ENCODE results near the gene PCNX3. TPM values are rescaled to one million over a fixed set of nuclear protein-coding genes. Genes with fewer than 3 reads are reported as not detected.

Gene PCNX3
- total RNA-seq, 3 donors from 2014 or later (not counting 1 experiment from before 2014, with no cell fraction given), result 101 to 105 (median 102) TPM

DNA sequence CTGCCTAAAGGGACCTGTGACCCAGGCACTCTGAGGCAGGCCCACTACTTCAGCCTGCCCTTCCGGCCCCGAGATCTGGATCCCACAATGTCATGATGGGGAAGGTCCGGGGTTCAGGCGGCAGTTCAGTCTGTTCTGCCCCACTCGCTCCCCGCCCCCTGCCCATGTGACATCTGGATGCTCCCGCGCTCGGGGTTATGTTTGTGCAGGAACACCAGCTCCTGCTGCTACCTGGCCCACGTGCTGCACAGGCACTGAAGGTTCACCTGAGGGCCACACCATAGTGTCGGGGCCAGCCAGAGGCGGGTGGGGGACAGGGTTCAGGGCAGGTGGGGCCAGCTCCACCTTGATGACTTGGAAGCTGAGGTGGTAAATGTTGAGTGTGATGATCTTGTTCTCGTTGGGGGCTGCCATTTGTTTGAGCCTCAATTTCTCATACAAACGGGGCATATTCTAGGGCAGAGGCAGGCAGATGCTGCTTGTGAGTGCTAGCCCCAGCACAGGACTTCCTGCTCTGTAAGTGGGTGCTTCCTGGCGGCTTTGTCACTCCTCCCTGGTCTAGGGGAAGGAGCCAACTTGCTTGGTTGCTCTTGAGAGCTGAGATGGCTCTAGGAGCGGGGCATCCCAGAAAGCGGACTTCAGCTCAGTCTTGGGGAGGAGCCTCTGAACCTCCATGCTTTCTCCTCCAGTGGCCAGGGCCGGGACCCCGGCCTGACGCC, 18.0 kb downstream of the PCNX3 start:
- H3K9me3 Mint-ChIP-seq, result no peaks in the 10 kb centered on the region
- DNase-seq, result peak in 1 of 2 donors; percentile 51
- TF ChIP-seq, protein P1, sequence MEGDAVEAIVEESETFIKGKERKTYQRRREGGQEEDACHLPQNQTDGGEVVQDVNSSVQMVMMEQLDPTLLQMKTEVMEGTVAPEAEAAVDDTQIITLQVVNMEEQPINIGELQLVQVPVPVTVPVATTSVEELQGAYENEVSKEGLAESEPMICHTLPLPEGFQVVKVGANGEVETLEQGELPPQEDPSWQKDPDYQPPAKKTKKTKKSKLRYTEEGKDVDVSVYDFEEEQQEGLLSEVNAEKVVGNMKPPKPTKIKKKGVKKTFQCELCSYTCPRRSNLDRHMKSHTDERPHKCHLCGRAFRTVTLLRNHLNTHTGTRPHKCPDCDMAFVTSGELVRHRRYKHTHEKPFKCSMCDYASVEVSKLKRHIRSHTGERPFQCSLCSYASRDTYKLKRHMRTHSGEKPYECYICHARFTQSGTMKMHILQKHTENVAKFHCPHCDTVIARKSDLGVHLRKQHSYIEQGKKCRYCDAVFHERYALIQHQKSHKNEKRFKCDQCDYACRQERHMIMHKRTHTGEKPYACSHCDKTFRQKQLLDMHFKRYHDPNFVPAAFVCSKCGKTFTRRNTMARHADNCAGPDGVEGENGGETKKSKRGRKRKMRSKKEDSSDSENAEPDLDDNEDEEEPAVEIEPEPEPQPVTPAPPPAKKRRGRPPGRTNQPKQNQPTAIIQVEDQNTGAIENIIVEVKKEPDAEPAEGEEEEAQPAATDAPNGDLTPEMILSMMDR (IDR thresholded peaks at IDR 0.05), result no peak

DNA sequence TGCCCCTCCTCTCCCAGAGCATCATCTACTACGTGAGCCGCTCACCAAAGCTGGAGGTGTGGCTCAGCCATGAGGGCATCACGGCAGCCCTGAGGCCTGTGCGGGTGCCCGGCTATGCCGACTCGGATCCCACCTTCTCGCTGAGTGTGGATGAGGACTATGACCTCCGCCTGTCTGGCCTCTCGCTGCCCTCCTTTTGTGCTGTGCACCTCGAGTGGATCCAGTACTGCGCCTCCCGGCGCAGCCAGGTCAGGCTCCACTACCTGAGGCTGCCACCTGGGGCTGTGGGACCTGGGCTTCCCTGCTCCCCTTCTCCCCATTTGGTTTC, 18.5 kb downstream of the PCNX3 start:
- no peaks in the 10 kb centered on the region for H3K36me3 Mint-ChIP-seq
- Histone ChIP-seq H3K27me3 (ENCODE audit: control insufficient read depth, insufficient read depth, low read length) (no peaks in the 10 kb centered on the region), H3K36me3 (ENCODE audit: control insufficient read depth, insufficient read depth, low read length) (peaks cover 51% of the 10 kb centered on the region), H3K9me3 (ENCODE audit: control insufficient read depth, insufficient read depth, low read length) (no peaks in the 10 kb centered on the region), H3K4me3 (ENCODE audit: low read length) (no peak overlapping the region), H3K27ac (ENCODE audit: low read length) (peak overlapping the region; percentile 68), H3K4me1 (ENCODE audit: control insufficient read depth, insufficient read depth, low read length) (peaks cover 48% of the 10 kb centered on the region)
- ATAC-seq (peak; percentile 11 to 31 (median 14)), DNase-seq (no peak)
- no peaks in the 10 kb centered on the region for H3K27me3 Mint-ChIP-seq (ENCODE audit: low read depth in 2 of 2)
- peak overlapping the region; percentile 91 to 92 for H3K27ac Mint-ChIP-seq
- H3K9me3 Mint-ChIP-seq, result no peaks in the 10 kb centered on the region
- TF ChIP-seq, protein P1 (IDR thresholded peaks at IDR 0.05), result no peak
- H3K4me1 Mint-ChIP-seq, result peaks cover 32 to 36% of the 10 kb centered on the region in 2 donors
- H3K4me3 Mint-ChIP-seq, result peak overlapping the region; percentile 71
- WGBS (ENCODE audit: insufficient coverage), result 77% methylated on average over 14 of the region's 14 CpGs
- intact Hi-C loops (cut with micrococcal nuclease), result no loop called here

More for the DNA sequence above, 18.0 kb downstream of the PCNX3 start:
- peak overlapping the region; percentile 71 for H3K4me3 Mint-ChIP-seq
- Histone ChIP-seq H3K4me3 (ENCODE audit: low read length) (no peak overlapping the region), H3K36me3 (ENCODE audit: control insufficient read depth, insufficient read depth, low read length) (peaks cover 56% of the 10 kb centered on the region), H3K9me3 (ENCODE audit: control insufficient read depth, insufficient read depth, low read length) (no peaks in the 10 kb centered on the region), H3K27me3 (ENCODE audit: control insufficient read depth, insufficient read depth, low read length) (no peaks in the 10 kb centered on the region), H3K27ac (ENCODE audit: low read length) (peak overlapping the region; percentile 68), H3K4me1 (ENCODE audit: control insufficient read depth, insufficient read depth, low read length) (peaks cover 43% of the 10 kb centered on the region)
- H3K27ac Mint-ChIP-seq, result peak overlapping the region; percentile 91 to 92
- no peaks in the 10 kb centered on the region for H3K27me3 Mint-ChIP-seq (ENCODE audit: low read depth in 2 of 2)
- no peaks in the 10 kb centered on the region for H3K36me3 Mint-ChIP-seq
- 63% methylated on average over 20 of the region's 20 CpGs for WGBS (ENCODE audit: insufficient coverage)
- intact Hi-C loops (cut with micrococcal nuclease), result no loop called here
- peak; percentile 41 to 51 (median 47) for ATAC-seq
- peaks cover 27 to 31% of the 10 kb centered on the region in 2 donors for H3K4me1 Mint-ChIP-seq

DNA sequence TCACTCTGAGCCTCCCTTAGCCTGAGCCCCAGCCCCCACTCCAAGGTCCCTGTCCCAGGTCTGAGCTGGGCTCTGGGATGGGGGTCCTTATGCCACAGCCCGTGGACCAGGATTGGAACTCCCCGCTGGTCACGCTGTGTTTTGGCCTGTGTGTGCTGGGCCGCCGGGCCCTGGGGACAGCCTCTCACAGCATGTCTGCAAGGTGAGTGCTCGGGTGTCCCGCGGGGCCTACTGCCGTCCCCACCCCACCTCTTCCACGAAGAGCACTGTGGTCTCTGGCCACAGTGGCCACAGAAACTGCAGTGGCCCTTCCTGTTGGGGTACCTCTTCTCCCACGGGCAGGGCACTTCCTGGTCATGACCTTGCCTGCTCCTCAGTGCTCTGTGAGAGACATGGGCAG, 18.9 kb downstream of the PCNX3 start:
- Histone ChIP-seq H3K9me3 (ENCODE audit: control insufficient read depth, insufficient read depth, low read length) (no peaks in the 10 kb centered on the region), H3K27me3 (ENCODE audit: control insufficient read depth, insufficient read depth, low read length) (no peaks in the 10 kb centered on the region), H3K4me1 (ENCODE audit: control insufficient read depth, insufficient read depth, low read length) (peaks cover 52% of the 10 kb centered on the region), H3K4me3 (ENCODE audit: low read length) (no peak overlapping the region), H3K36me3 (ENCODE audit: control insufficient read depth, insufficient read depth, low read length) (peaks cover 47% of the 10 kb centered on the region), H3K27ac (ENCODE audit: low read length) (peak overlapping the region; percentile 68)
- H3K4me1 Mint-ChIP-seq, result peaks cover 36 to 40% of the 10 kb centered on the region in 2 donors
- peak overlapping the region; percentile 91 to 92 for H3K27ac Mint-ChIP-seq
- H3K36me3 Mint-ChIP-seq, result no peaks in the 10 kb centered on the region
- DNase-seq, result no peak
- WGBS (ENCODE audit: insufficient coverage), result 57% methylated on average over 11 of the region's 11 CpGs
- intact Hi-C loops (cut with micrococcal nuclease), result no loop called here
- no peaks in the 10 kb centered on the region for H3K27me3 Mint-ChIP-seq (ENCODE audit: low read depth in 2 of 2)
- TF ChIP-seq, protein P1 (IDR thresholded peaks at IDR 0.05), result no peak
- peak overlapping the region; percentile 71 for H3K4me3 Mint-ChIP-seq
- H3K9me3 Mint-ChIP-seq, result no peaks in the 10 kb centered on the region
- ATAC-seq, result no peak

Data from natural killer cell (primary cell).